ENCODE measurements around the gene CDH2. TPM values are rescaled to one million over a fixed set of nuclear protein-coding genes. Genes with fewer than 3 reads are reported as not detected.

CDH2 gene
- total and polyA plus RNA-seq, 7 donors: 0.04 to 4.8 (median 0.52) TPM

- DNase-seq (no peak), ATAC-seq (no peak)
- H3K9me3 ChIP-seq: no peaks in the 10 kb centered on the region
- 80 to 85% (median 81%) methylated on average over 5 of the region's 5 CpGs for WGBS, 3 donors
- TF ChIP-seq CTCF (IDR thresholded peaks at IDR 0.05): no peak
- no peaks in the 10 kb centered on the region for H3K4me1 ChIP-seq
- no peak overlapping the region for H3K27ac ChIP-seq
- no peaks in the 10 kb centered on the region for H3K36me3 ChIP-seq (ENCODE audit: insufficient read depth in 1 of 2, low read depth in 1 of 2)
- H3K4me3 ChIP-seq: no peak overlapping the region
- intact Hi-C loops (cut with DNase I): no loop called here
- H3K27me3 ChIP-seq (ENCODE audit: insufficient read depth in 3 of 3, low read length in 2 of 3): no peaks in the 10 kb centered on the region
These were observed 48.9 kb downstream of the CDH2 start for GRCh38 chr18:28127763-28128658.

- WGBS, 3 donors: 94 to 97% (median 97%) methylated on average over 6 of the region's 6 CpGs
- DNase-seq: no peak
- no peak overlapping the region for H3K4me3 ChIP-seq
- TF ChIP-seq CTCF (IDR thresholded peaks at IDR 0.05): no peak
- H3K27me3 ChIP-seq (ENCODE audit: insufficient read depth in 3 of 3, low read length in 2 of 3): no peaks in the 10 kb centered on the region
- H3K4me1 ChIP-seq: no peaks in the 10 kb centered on the region
- no peaks in the 10 kb centered on the region for H3K36me3 ChIP-seq (ENCODE audit: insufficient read depth in 1 of 2, low read depth in 1 of 2)
- no peaks in the 10 kb centered on the region for H3K9me3 ChIP-seq
- no peak for ATAC-seq
- H3K27ac ChIP-seq: no peak overlapping the region
- intact Hi-C loops (cut with DNase I): no loop called here
These were observed 49.7 kb downstream of the CDH2 start for GRCh38 chr18:28127228-28127627.

- no peak for TF ChIP-seq CTCF (IDR thresholded peaks at IDR 0.05)
- H3K4me3 ChIP-seq: no peak overlapping the region
- WGBS, 3 donors: 90 to 95% (median 92%) methylated on average over 5 of the region's 5 CpGs
- intact Hi-C loops (cut with DNase I): no loop called here
- H3K9me3 ChIP-seq: no peaks in the 10 kb centered on the region
- H3K4me1 ChIP-seq: no peaks in the 10 kb centered on the region
- DNase-seq (no peak), ATAC-seq (no peak)
- no peak overlapping the region for H3K27ac ChIP-seq
- no peaks in the 10 kb centered on the region for H3K36me3 ChIP-seq (ENCODE audit: insufficient read depth in 1 of 2, low read depth in 1 of 2)
- H3K27me3 ChIP-seq (ENCODE audit: insufficient read depth in 3 of 3, low read length in 2 of 3): no peaks in the 10 kb centered on the region
These were observed 50.2 kb downstream of the CDH2 start for GRCh38 chr18:28126768-28127167.

GRCh38 chr18:28125051-28125450, 51.9 kb downstream of the CDH2 start:
- Histone ChIP-seq H3K9me3 (no peaks in the 10 kb centered on the region), H3K27ac (no peak overlapping the region), H3K36me3 (ENCODE audit: insufficient read depth in 1 of 2, low read depth in 1 of 2) (no peaks in the 10 kb centered on the region), H3K4me3 (no peak overlapping the region), H3K4me1 (no peaks in the 10 kb centered on the region), H3K27me3 (ENCODE audit: insufficient read depth in 3 of 3, low read length in 2 of 3) (no peaks in the 10 kb centered on the region)
- ATAC-seq (no peak), DNase-seq (no peak)
- no peak for TF ChIP-seq CTCF (IDR thresholded peaks at IDR 0.05)
- WGBS, 3 donors: 52 to 67% (median 60%) methylated on average over 3 of the region's 3 CpGs
- intact Hi-C loops (cut with DNase I): no loop called here
